SU-DHL-6 (cell line): Measurements from ENCODE around the gene KAT6B.

Experiments
- EZH2phosphoT487 ChIP-seq: fragments of 200-600 bp; sonication (generic), shearing (Covaris generic); conservative IDR thresholded peaks from 2 replicates; pipeline ENCODE4 v1.6.1; 2018; ENCODE audit warnings: mild to moderate bottlenecking, antibody characterized with exemption, low read length, moderate library complexity, mixed read lengths
- TF ChIP-seq, protein P1 (sequence below): fragments of 200-600 bp; sonication (generic); IDR thresholded peaks from one replicate; pipeline ENCODE4 v1.5.1; 2017; ENCODE audit warnings: antibody characterized with exemption, mild to moderate bottlenecking, low read length, moderate library complexity; ENCODE audit not compliant: insufficient read depth, poor library complexity, severe bottlenecking

- TF ChIP-seq, protein P1, sequence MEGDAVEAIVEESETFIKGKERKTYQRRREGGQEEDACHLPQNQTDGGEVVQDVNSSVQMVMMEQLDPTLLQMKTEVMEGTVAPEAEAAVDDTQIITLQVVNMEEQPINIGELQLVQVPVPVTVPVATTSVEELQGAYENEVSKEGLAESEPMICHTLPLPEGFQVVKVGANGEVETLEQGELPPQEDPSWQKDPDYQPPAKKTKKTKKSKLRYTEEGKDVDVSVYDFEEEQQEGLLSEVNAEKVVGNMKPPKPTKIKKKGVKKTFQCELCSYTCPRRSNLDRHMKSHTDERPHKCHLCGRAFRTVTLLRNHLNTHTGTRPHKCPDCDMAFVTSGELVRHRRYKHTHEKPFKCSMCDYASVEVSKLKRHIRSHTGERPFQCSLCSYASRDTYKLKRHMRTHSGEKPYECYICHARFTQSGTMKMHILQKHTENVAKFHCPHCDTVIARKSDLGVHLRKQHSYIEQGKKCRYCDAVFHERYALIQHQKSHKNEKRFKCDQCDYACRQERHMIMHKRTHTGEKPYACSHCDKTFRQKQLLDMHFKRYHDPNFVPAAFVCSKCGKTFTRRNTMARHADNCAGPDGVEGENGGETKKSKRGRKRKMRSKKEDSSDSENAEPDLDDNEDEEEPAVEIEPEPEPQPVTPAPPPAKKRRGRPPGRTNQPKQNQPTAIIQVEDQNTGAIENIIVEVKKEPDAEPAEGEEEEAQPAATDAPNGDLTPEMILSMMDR = no peak
- no peak for TF ChIP-seq EZH2phosphoT487
Measured at GRCh38 chr10:74910241-74910975, 84.0 kb downstream of the KAT6B start.
